Activated naive CD8-positive, alpha-beta T cell (primary cell): ENCODE results near the gene TMPRSS11B.

Source experiments
- H3K27ac Mint-ChIP-seq: one replicate; pipeline ENCODE4 v1.8.0; 2021; ENCODE audit warnings: mixed read lengths
- H3K27me3 Mint-ChIP-seq: one replicate; pipeline ENCODE4 v1.8.0; 2021; ENCODE audit warnings: mixed read lengths
- H3K36me3 Mint-ChIP-seq: one replicate; pipeline ENCODE4 v1.8.0; 2021; ENCODE audit warnings: mixed read lengths
- H3K4me1 Mint-ChIP-seq: one replicate; pipeline ENCODE4 v1.8.0; 2021; ENCODE audit warnings: low read depth, mixed read lengths
- H3K4me3 Mint-ChIP-seq: one replicate; pipeline ENCODE4 v1.8.0; 2021; ENCODE audit warnings: mild to moderate bottlenecking, mixed read lengths
- H3K9me3 Mint-ChIP-seq: one replicate; pipeline ENCODE4 v1.8.0; 2021; ENCODE audit warnings: low read depth, mixed read lengths

TMPRSS11B gene

DNA sequence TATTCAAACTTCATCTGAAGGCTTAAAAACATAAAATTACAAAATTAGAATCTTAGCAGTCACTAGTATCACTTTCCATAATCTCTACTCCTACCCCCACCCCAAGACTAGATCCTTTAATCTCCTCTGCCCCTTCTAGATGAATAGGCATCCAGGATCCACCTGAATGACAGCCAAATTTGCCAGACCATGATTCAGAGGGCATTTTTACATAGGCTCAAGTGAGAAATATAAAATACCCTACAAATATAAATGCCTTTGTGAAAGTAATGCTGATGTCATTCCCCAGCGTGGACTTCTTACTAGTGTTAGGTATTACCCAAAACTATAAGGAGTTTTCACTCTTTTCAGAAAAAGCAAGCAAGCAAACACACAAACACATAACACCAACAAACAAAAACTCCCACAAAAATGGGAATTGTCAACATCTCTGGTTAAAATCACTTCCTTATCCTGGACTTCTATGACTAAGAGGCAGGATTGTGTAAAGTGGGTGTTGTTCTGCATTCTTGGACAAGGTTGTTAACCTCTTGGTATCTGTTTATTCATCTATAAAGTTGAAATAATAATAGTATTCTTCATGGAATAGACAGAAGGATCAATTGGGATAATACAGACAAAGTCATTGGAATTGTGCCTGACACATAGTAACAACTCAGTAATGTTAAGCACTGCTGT is 64.5 kb downstream of the TMPRSS11B start:
- no peak overlapping the region for H3K27ac Mint-ChIP-seq
- no peaks in the 10 kb centered on the region for H3K36me3 Mint-ChIP-seq
- H3K4me1 Mint-ChIP-seq, result no peaks in the 10 kb centered on the region
- peaks cover 9% of the 10 kb centered on the region for H3K27me3 Mint-ChIP-seq
- H3K9me3 Mint-ChIP-seq, result no peaks in the 10 kb centered on the region
- no peak overlapping the region for H3K4me3 Mint-ChIP-seq

DNA sequence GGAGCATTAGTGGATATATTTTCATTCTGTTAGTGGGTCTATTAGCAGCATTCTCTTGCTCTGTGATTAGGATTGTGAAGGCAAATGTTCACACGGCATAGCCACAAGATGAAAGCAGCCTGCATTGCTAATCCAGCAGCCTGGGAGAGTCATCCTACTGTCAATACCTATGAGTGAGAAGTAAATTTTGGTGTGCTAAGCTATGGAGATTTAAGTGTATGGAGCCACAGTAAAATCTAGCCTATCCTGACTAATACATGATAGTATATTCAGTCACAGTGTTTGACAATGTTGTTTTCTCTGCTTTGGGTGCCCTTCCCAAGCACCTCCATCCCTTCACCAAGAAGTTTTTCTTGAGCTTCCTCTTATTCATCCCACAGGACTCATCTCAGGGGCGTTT is 68.6 kb downstream of the TMPRSS11B start:
- Mint-ChIP-seq H3K4me1 (no peaks in the 10 kb centered on the region), H3K9me3 (no peaks in the 10 kb centered on the region), H3K27me3 (peaks cover 4% of the 10 kb centered on the region), H3K4me3 (no peak overlapping the region), H3K36me3 (no peaks in the 10 kb centered on the region), H3K27ac (no peak overlapping the region)
